GM11168 (cell line): ENCODE results near the gene C2orf42.
"Not testable (repeated sequence)": the region's sequence is repeated elsewhere in the genome, so short reads cannot be mapped to it uniquely, and the experiment has no call there.

Experiments used
- in situ Hi-C: fragments of 300-500 bp; cut with MboI; formaldehyde crosslinking; loops from one replicate; pipeline ENCODE4 v1.12.0; 2022; ENCODE audit warnings: low sequenced_read_pairs; ENCODE audit not compliant: unreplicated experiment

The C2orf42 gene

GRCh38 chr2:70181363-70181956 is 9.4 kb downstream of the C2orf42 start:
- in situ Hi-C loops: no loop called here

GRCh38 chr2:70173520-70173919 is 17.3 kb downstream of the C2orf42 start:
- in situ Hi-C loops: no loop called here

GRCh38 chr2:70169654-70170245 is 21.1 kb downstream of the C2orf42 start:
- in situ Hi-C loops: not testable (repeated sequence)

GRCh38 chr2:70161069-70161534 is 29.7 kb downstream of the C2orf42 start:
- in situ Hi-C loops: no loop called here

GRCh38 chr2:70160545-70160944 is 30.3 kb downstream of the C2orf42 start:
- in situ Hi-C loops: no loop called here

- in situ Hi-C loops: loop anchor here (5.0 kb wide), 1 partner anchor 242 kb away; no protein-coding TSS in a partner anchor
Measured at GRCh38 chr2:70149130-70149686, 41.6 kb downstream of the C2orf42 start.

GRCh38 chr2:70148211-70148760 is 42.5 kb downstream of the C2orf42 start:
- in situ Hi-C loops: loop anchor here (5.0 kb wide), 1 partner anchor 241 kb away; no protein-coding TSS in a partner anchor

- in situ Hi-C loops: loop anchor here (5.0 kb wide), 1 partner anchor 239 kb away; no protein-coding TSS in a partner anchor
Measured at GRCh38 chr2:70145851-70146739, 44.7 kb downstream of the C2orf42 start.

GRCh38 chr2:70145144-70145490 is 45.7 kb downstream of the C2orf42 start:
- in situ Hi-C loops: loop anchor here (5.0 kb wide), 1 partner anchor 238 kb away; no protein-coding TSS in a partner anchor

- in situ Hi-C loops: loop anchor here (5.0 kb wide), 1 partner anchor 237 kb away; no protein-coding TSS in a partner anchor
Measured at GRCh38 chr2:70144443-70145143, 46.2 kb downstream of the C2orf42 start.

- in situ Hi-C loops: no loop called here
Measured at GRCh38 chr2:70143314-70144150, 47.3 kb downstream of the C2orf42 start.

- in situ Hi-C loops: no loop called here
Measured at GRCh38 chr2:70142590-70143313, 48.1 kb downstream of the C2orf42 start.

GRCh38 chr2:70141902-70142589 is 48.8 kb downstream of the C2orf42 start:
- in situ Hi-C loops: no loop called here

- in situ Hi-C loops: no loop called here
Measured at GRCh38 chr2:70141212-70141901, 49.5 kb downstream of the C2orf42 start.

GRCh38 chr2:70140791-70141211 is 50.0 kb downstream of the C2orf42 start:
- in situ Hi-C loops: no loop called here

- in situ Hi-C loops: not testable (repeated sequence)
Measured at GRCh38 chr2:70134323-70134983, 56.4 kb downstream of the C2orf42 start.
